ENCODE measurements around the gene F8.
"Not testable (repeated sequence)": the region's sequence is repeated elsewhere in the genome, so short reads cannot be mapped to it uniquely, and the experiment has no call there.

- TF ChIP-seq ZKSCAN8 (CRISPR knock-in tag; IDR thresholded peaks at IDR 0.05); EP300 (IDR thresholded peaks at IDR 0.05; ENCODE audit: low read length); HNRNPK (IDR thresholded peaks at IDR 0.05; ENCODE audit: low read depth, low read length, poor library complexity, severe bottlenecking); FOXP4 (CRISPR knock-in tag; IDR thresholded peaks at IDR 0.05; ENCODE audit: borderline replicate concordance); KAT8 (IDR thresholded peaks at IDR 0.05; ENCODE audit: low read depth); MLLT1 (IDR thresholded peaks at IDR 0.05); EZH2 (IDR thresholded peaks at IDR 0.05; ENCODE audit: borderline replicate concordance, low read depth, low read length); TCF7L2 (IDR thresholded peaks at IDR 0.05; ENCODE audit: low read depth, low read length): not testable (repeated sequence)
- TF ChIP-seq, protein P1, sequence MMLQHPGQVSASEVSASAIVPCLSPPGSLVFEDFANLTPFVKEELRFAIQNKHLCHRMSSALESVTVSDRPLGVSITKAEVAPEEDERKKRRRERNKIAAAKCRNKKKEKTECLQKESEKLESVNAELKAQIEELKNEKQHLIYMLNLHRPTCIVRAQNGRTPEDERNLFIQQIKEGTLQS (IDR thresholded peaks at IDR 0.05) = not testable (repeated sequence)
- TF ChIP-seq, protein P1 (CRISPR knock-in tag; conservative IDR thresholded peaks at IDR 0.05) = not testable (repeated sequence)
- TF ChIP-seq, protein P2, sequence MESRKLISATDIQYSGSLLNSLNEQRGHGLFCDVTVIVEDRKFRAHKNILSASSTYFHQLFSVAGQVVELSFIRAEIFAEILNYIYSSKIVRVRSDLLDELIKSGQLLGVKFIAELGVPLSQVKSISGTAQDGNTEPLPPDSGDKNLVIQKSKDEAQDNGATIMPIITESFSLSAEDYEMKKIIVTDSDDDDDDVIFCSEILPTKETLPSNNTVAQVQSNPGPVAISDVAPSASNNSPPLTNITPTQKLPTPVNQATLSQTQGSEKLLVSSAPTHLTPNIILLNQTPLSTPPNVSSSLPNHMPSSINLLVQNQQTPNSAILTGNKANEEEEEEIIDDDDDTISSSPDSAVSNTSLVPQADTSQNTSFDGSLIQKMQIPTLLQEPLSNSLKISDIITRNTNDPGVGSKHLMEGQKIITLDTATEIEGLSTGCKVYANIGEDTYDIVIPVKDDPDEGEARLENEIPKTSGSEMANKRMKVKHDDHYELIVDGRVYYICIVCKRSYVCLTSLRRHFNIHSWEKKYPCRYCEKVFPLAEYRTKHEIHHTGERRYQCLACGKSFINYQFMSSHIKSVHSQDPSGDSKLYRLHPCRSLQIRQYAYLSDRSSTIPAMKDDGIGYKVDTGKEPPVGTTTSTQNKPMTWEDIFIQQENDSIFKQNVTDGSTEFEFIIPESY (CRISPR knock-in tag; IDR thresholded peaks at IDR 0.05) = not testable (repeated sequence)
- TF ChIP-seq, protein P3, sequence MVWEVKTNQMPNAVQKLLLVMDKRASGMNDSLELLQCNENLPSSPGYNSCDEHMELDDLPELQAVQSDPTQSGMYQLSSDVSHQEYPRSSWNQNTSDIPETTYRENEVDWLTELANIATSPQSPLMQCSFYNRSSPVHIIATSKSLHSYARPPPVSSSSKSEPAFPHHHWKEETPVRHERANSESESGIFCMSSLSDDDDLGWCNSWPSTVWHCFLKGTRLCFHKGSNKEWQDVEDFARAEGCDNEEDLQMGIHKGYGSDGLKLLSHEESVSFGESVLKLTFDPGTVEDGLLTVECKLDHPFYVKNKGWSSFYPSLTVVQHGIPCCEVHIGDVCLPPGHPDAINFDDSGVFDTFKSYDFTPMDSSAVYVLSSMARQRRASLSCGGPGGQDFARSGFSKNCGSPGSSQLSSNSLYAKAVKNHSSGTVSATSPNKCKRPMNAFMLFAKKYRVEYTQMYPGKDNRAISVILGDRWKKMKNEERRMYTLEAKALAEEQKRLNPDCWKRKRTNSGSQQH (CRISPR knock-in tag; IDR thresholded peaks at IDR 0.05) = not testable (repeated sequence)
Measured at GRCh38 chrX:154910528-154910927, 112.0 kb downstream of the F8 start.

All from K562 (cell line).